Tibial artery (tissue), 4 donors: Measurements from ENCODE around the gene RBM17.

Experiments
- DNase-seq, 2 donors: peaks; one replicate each; pipeline ENCODE4 v3.0.0-alpha.2; 2019
- H3K27ac ChIP-seq, 2 donors: fragments of 200-600 bp; sonication (generic) in 1 of 2; 1 replicate in 1 of 2; 2 replicates in 1 of 2; pipeline ENCODE4 v1.5.1; 2018 to 2019; ENCODE audit warnings: mild to moderate bottlenecking in 1 of 2
- H3K27me3 ChIP-seq, 2 donors: fragments of 200-600 bp; sonication (generic) in 1 of 2; one replicate each; pipeline versions ENCODE4 v1.5.1 to v1.6.0; 2016 to 2019
- H3K36me3 ChIP-seq, 3 donors: fragments of 200-600 bp; sonication (generic) in 2 of 3; one replicate each; pipeline ENCODE4 v1.5.1; 2016 to 2019; ENCODE audit warnings: mild to moderate bottlenecking in 2 of 3
- H3K4me1 ChIP-seq, 4 donors: fragments of 200-600 bp; sonication (generic) in 2 of 4; 1 replicate in 3 of 4; 2 replicates in 1 of 4; pipeline ENCODE4 v1.5.1; 2016 to 2019
- H3K4me3 ChIP-seq, 2 donors: fragments of 200-600 bp; sonication (generic) in 1 of 2; 1 replicate in 1 of 2; 2 replicates in 1 of 2; pipeline ENCODE4 v1.5.1; 2018 to 2019; ENCODE audit warnings: mild to moderate bottlenecking in 2 of 2
- H3K9me3 ChIP-seq, 3 donors: fragments of 200-600 bp; sonication (generic) in 1 of 3; one replicate each; pipeline ENCODE4 v1.5.1; 2016 to 2019
- CTCF ChIP-seq, 2 experiments: fragments of 200-600 bp in 1 of 2; fragments of 450-650 bp in 1 of 2; IDR thresholded peaks; one replicate each; pipeline ENCODE4 v1.5.1; 2017 to 2019; ENCODE audit warnings: antibody characterized with exemption in 2 of 2, mild to moderate bottlenecking in 1 of 2, moderate library complexity in 1 of 2
- intact Hi-C: fragments of 100-400 bp; cut with DNase I; formaldehyde crosslinking; loops from one replicate; pipeline ENCODE4 v1.15.0; 2023; ENCODE audit warnings: low total_unique reads

RBM17 gene

GRCh38 chr10:6054884-6055283 lies 34.0 kb upstream of the RBM17 start:
- no peak for TF ChIP-seq CTCF (IDR thresholded peaks at IDR 0.05)
- Histone ChIP-seq H3K27ac (no peak overlapping the region), H3K9me3 (no peaks in the 10 kb centered on the region), H3K36me3 (no peaks in the 10 kb centered on the region), H3K4me3 (no peak overlapping the region), H3K4me1 (peaks cover 0 to 6% (median 2%) of the 10 kb centered on the region in 4 donors), H3K27me3 (peaks cover 0 to 2% of the 10 kb centered on the region in 2 donors)
- intact Hi-C loops: no loop called here
- no peak for DNase-seq

- Histone ChIP-seq H3K4me3 (no peak overlapping the region), H3K4me1 (peaks cover 0 to 6% (median 0%) of the 10 kb centered on the region in 4 donors), H3K9me3 (no peaks in the 10 kb centered on the region), H3K27ac (no peak overlapping the region), H3K27me3 (peaks cover 0 to 2% of the 10 kb centered on the region in 2 donors), H3K36me3 (no peaks in the 10 kb centered on the region)
- no peak for TF ChIP-seq CTCF (IDR thresholded peaks at IDR 0.05)
- no peak for DNase-seq
- intact Hi-C loops: no loop called here
Measured at GRCh38 chr10:6055929-6056328, 32.9 kb upstream of the RBM17 start.

- DNase-seq: no peak
- Histone ChIP-seq H3K27ac (no peak overlapping the region), H3K36me3 (no peaks in the 10 kb centered on the region), H3K4me3 (no peak overlapping the region), H3K9me3 (no peaks in the 10 kb centered on the region), H3K4me1 (peaks cover 0 to under 1% (median 0%) of the 10 kb centered on the region in 4 donors), H3K27me3 (peaks cover 0 to 2% of the 10 kb centered on the region in 2 donors)
- TF ChIP-seq CTCF (IDR thresholded peaks at IDR 0.05): no peak
- intact Hi-C loops: no loop called here
Measured at GRCh38 chr10:6056411-6057135, 32.3 kb upstream of the RBM17 start.

GRCh38 chr10:6058682-6059475 lies 30.0 kb upstream of the RBM17 start:
- TF ChIP-seq CTCF (IDR thresholded peaks at IDR 0.05): no peak
- Histone ChIP-seq H3K9me3 (no peaks in the 10 kb centered on the region), H3K4me3 (no peak overlapping the region), H3K27me3 (peaks cover 0 to 2% of the 10 kb centered on the region in 2 donors), H3K36me3 (no peaks in the 10 kb centered on the region), H3K4me1 (no peaks in the 10 kb centered on the region), H3K27ac (no peak overlapping the region)
- intact Hi-C loops: no loop called here
- no peak for DNase-seq

GRCh38 chr10:6059506-6059905 lies 29.3 kb upstream of the RBM17 start:
- intact Hi-C loops: no loop called here
- TF ChIP-seq CTCF (IDR thresholded peaks at IDR 0.05): no peak
- Histone ChIP-seq H3K27ac (no peak overlapping the region), H3K4me3 (no peak overlapping the region), H3K4me1 (no peaks in the 10 kb centered on the region), H3K27me3 (peaks cover 0 to 2% of the 10 kb centered on the region in 2 donors), H3K9me3 (no peaks in the 10 kb centered on the region), H3K36me3 (no peaks in the 10 kb centered on the region)
- DNase-seq: no peak
